Measurements from ENCODE around the gene TLE2. TPM values are rescaled to one million over a fixed set of nuclear protein-coding genes. Genes with fewer than 3 reads are reported as not detected.

The TLE2 gene
- total RNA-seq, 1 donor from 2014 or later: 101 TPM

GRCh38 chr19:2976609-2977000 is 52.5 kb downstream of the TLE2 start:
- Mint-ChIP-seq H3K4me3 (peak overlapping the region; percentile 86), H3K9me3 (no peaks in the 10 kb centered on the region), H3K27ac (no peak overlapping the region), H3K36me3 (no peaks in the 10 kb centered on the region), H3K27me3 (ENCODE audit: low read depth) (peaks cover 14% of the 10 kb centered on the region), H3K4me1 (peaks cover 29% of the 10 kb centered on the region)
- TF ChIP-seq CTCF (IDR thresholded peaks at IDR 0.05; ENCODE audit: unreplicated experiment): no peak
- no peak for DNase-seq (ENCODE audit: low spot score in 2 of 2, unreplicated experiment in 2 of 2)

- H3K36me3 Mint-ChIP-seq: no peaks in the 10 kb centered on the region
- H3K4me1 Mint-ChIP-seq: peaks cover 30% of the 10 kb centered on the region
- H3K27ac Mint-ChIP-seq: peak overlapping the region; percentile 81
- peaks cover 12% of the 10 kb centered on the region for H3K27me3 Mint-ChIP-seq (ENCODE audit: low read depth)
- no peak for TF ChIP-seq CTCF (IDR thresholded peaks at IDR 0.05; ENCODE audit: unreplicated experiment)
- H3K4me3 Mint-ChIP-seq: peak overlapping the region; percentile 43
- H3K9me3 Mint-ChIP-seq: no peaks in the 10 kb centered on the region
- DNase-seq (ENCODE audit: low spot score in 2 of 2, unreplicated experiment in 2 of 2): no peak
Measured at GRCh38 chr19:2974342-2975041, 54.6 kb downstream of the TLE2 start.

DNA sequence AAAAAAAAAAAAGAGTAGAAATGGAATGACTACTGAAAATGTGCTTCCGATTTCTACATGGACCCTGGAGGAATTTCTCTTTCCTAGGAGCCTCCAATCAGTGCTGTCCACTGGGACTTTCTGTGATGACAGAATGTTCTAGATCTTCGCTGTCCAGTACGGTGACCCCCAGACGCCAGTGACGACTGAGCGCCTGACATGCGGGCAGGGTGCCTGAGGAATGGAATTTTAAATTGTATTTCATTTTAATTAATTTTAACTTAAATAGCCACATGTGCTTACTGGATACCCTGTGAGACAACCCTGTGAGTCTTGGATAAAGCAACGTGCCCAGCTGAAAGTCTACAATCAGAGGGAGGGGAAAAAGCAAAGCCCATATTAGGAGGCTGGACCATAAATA is 55.9 kb downstream of the TLE2 start:
- no peaks in the 10 kb centered on the region for H3K9me3 Mint-ChIP-seq
- no peak for TF ChIP-seq CTCF (IDR thresholded peaks at IDR 0.05; ENCODE audit: unreplicated experiment)
- H3K27ac Mint-ChIP-seq: no peak overlapping the region
- H3K27me3 Mint-ChIP-seq (ENCODE audit: low read depth): peaks cover 12% of the 10 kb centered on the region
- H3K36me3 Mint-ChIP-seq: no peaks in the 10 kb centered on the region
- H3K4me3 Mint-ChIP-seq: no peak overlapping the region
- DNase-seq (ENCODE audit: low spot score in 2 of 2, unreplicated experiment in 2 of 2): no peak
- peaks cover 42% of the 10 kb centered on the region for H3K4me1 Mint-ChIP-seq

DNA sequence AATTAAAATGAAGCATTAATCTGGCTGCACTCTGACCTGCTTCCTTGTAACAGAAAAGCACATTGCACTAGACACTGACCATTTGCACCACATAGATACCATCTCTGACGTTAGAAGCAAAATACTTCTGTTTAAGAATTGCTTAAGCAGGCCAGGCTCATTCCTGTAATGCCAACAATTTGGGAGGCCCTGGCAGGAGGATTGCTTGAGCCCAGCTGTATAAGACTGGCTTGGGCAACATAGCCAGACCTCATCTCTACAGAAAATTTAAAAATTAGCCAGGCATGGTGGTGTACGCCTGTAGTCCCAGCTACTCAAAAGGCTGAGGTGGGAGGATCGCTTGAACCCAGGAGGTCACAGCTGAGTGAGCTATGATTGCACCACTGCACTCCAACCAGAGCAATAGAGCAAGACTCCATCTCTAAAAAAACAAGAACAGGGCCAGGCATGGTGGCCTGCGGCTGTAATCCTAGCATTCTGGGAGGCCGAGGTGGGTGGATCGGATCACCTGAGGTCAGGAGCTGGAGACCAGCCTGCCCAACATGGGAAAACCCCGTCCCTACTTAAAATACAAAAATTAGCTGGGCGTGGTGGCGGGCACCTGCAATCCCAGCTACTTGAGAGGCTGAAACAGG is 58.8 kb downstream of the TLE2 start:
- TF ChIP-seq CTCF (IDR thresholded peaks at IDR 0.05; ENCODE audit: unreplicated experiment): no peak
- DNase-seq (ENCODE audit: low spot score in 2 of 2, unreplicated experiment in 2 of 2): no peak
- Mint-ChIP-seq H3K4me1 (peaks cover 30% of the 10 kb centered on the region), H3K36me3 (no peaks in the 10 kb centered on the region), H3K9me3 (no peaks in the 10 kb centered on the region), H3K4me3 (no peak overlapping the region), H3K27me3 (ENCODE audit: low read depth) (peaks cover 5% of the 10 kb centered on the region), H3K27ac (no peak overlapping the region)

- peak overlapping the region; percentile 34 for H3K4me3 Mint-ChIP-seq
- no peaks in the 10 kb centered on the region for H3K36me3 Mint-ChIP-seq
- H3K27me3 Mint-ChIP-seq (ENCODE audit: low read depth): peaks cover under 1% of the 10 kb centered on the region
- H3K4me1 Mint-ChIP-seq: peaks cover 23% of the 10 kb centered on the region
- no peaks in the 10 kb centered on the region for H3K9me3 Mint-ChIP-seq
- TF ChIP-seq CTCF (IDR thresholded peaks at IDR 0.05; ENCODE audit: unreplicated experiment): no peak
- DNase-seq (ENCODE audit: low spot score in 2 of 2, unreplicated experiment in 2 of 2): peak in 1 of 2 experiments; percentile 45
- peak overlapping the region; percentile 92 for H3K27ac Mint-ChIP-seq
Measured at GRCh38 chr19:2969104-2969504, 60.0 kb downstream of the TLE2 start.
